ENCODE results near the gene CELSR1.

DNA sequence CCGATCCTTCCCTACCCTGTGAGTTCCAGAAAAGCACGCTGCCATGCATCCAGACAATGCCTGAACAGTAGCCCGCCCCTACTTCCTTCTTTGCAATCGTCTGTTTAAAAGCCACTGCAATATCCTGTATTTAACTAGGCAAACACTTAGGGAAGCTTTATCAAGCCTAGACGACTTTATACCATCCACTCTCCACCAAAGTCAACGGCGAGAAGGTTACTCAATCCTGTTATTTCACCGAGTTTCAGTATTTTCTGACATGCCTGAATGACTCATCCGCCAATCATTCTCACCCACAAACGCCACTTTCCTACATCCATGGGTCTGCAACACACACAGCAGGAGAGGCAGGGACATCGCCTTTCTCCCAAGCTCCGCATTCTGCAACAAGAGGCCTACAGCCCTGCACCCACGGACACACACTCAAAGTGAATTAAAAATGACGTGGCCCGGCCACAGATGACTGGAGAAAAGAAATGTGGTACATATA is 9.3 kb downstream of the CELSR1 start:
- TF ChIP-seq, protein P1, sequence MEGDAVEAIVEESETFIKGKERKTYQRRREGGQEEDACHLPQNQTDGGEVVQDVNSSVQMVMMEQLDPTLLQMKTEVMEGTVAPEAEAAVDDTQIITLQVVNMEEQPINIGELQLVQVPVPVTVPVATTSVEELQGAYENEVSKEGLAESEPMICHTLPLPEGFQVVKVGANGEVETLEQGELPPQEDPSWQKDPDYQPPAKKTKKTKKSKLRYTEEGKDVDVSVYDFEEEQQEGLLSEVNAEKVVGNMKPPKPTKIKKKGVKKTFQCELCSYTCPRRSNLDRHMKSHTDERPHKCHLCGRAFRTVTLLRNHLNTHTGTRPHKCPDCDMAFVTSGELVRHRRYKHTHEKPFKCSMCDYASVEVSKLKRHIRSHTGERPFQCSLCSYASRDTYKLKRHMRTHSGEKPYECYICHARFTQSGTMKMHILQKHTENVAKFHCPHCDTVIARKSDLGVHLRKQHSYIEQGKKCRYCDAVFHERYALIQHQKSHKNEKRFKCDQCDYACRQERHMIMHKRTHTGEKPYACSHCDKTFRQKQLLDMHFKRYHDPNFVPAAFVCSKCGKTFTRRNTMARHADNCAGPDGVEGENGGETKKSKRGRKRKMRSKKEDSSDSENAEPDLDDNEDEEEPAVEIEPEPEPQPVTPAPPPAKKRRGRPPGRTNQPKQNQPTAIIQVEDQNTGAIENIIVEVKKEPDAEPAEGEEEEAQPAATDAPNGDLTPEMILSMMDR (conservative IDR thresholded peaks at IDR 0.05 in 1 of 2, IDR thresholded peaks at IDR 0.05 in 1 of 2; ENCODE audit: low read depth in 1 of 2, low read length in 2 of 2) = no peak
- no peak for TF ChIP-seq EZH2 (IDR thresholded peaks at IDR 0.05; ENCODE audit: low read length, missing control alignments)
